ENCODE data around the gene COPS9. TPM values are rescaled to one million over a fixed set of nuclear protein-coding genes. Genes with fewer than 3 reads are reported as not detected.

Gene COPS9
- total RNA-seq, 3 donors from 2014 or later, result 83.9 to 129 (median 94.3) TPM

GRCh38 chr2:240142256-240142775, 6.2 kb upstream of the COPS9 start:
- no peaks in the 10 kb centered on the region for H3K9me3 ChIP-seq
- ATAC-seq (no peak), DNase-seq (peak in 2 of 3 donors; percentile 7 to 31)
- TF ChIP-seq, protein P1, sequence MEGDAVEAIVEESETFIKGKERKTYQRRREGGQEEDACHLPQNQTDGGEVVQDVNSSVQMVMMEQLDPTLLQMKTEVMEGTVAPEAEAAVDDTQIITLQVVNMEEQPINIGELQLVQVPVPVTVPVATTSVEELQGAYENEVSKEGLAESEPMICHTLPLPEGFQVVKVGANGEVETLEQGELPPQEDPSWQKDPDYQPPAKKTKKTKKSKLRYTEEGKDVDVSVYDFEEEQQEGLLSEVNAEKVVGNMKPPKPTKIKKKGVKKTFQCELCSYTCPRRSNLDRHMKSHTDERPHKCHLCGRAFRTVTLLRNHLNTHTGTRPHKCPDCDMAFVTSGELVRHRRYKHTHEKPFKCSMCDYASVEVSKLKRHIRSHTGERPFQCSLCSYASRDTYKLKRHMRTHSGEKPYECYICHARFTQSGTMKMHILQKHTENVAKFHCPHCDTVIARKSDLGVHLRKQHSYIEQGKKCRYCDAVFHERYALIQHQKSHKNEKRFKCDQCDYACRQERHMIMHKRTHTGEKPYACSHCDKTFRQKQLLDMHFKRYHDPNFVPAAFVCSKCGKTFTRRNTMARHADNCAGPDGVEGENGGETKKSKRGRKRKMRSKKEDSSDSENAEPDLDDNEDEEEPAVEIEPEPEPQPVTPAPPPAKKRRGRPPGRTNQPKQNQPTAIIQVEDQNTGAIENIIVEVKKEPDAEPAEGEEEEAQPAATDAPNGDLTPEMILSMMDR (IDR thresholded peaks at IDR 0.05), result no peak
- H3K4me3 ChIP-seq, result no peak overlapping the region
- H3K4me1 ChIP-seq (ENCODE audit: low read depth), result no peaks in the 10 kb centered on the region
- no peaks in the 10 kb centered on the region for H3K36me3 ChIP-seq (ENCODE audit: low read depth)
- intact Hi-C loops (cut with DNase I, micrococcal nuclease), result loop anchor here (5.0 to 10.0 kb wide), 2 partner anchors 78 to 85 kb away; no protein-coding TSS in a partner anchor

- TF ChIP-seq, protein P1 (IDR thresholded peaks at IDR 0.05), result no peak
- Histone ChIP-seq H3K9me3 (no peaks in the 10 kb centered on the region), H3K4me3 (no peak overlapping the region), H3K36me3 (ENCODE audit: low read depth) (no peaks in the 10 kb centered on the region), H3K4me1 (ENCODE audit: low read depth) (no peaks in the 10 kb centered on the region)
- no peak for ATAC-seq
- DNase-seq, result peak in 2 of 3 donors; percentile 3 to 19
- intact Hi-C loops (cut with DNase I, micrococcal nuclease), result loop anchor here (5.0 to 10.0 kb wide), 2 partner anchors 77 to 84 kb away; no protein-coding TSS in a partner anchor
These were observed 5.6 kb upstream of the COPS9 start for GRCh38 chr2:240141736-240142135.

GRCh38 chr2:240140920-240141319, 4.8 kb upstream of the COPS9 start:
- Histone ChIP-seq H3K4me1 (ENCODE audit: low read depth) (no peaks in the 10 kb centered on the region), H3K4me3 (no peak overlapping the region), H3K9me3 (no peaks in the 10 kb centered on the region), H3K36me3 (ENCODE audit: low read depth) (no peaks in the 10 kb centered on the region)
- TF ChIP-seq, protein P1 (IDR thresholded peaks at IDR 0.05), result no peak
- intact Hi-C loops (cut with DNase I, micrococcal nuclease), result loop anchor here (5.0 to 10.0 kb wide), 2 partner anchors 76 to 84 kb away; no protein-coding TSS in a partner anchor
- ATAC-seq (no peak), DNase-seq (peak in 2 of 3 donors; percentile 7 to 37)

GRCh38 chr2:240140511-240140910, 4.4 kb upstream of the COPS9 start, which contains the start of gene OTOS:
OTOS (minus strand) TSS chr2:240140658; CDS start chr2:240140326, 332 bp downstream.
- Histone ChIP-seq H3K4me3 (no peak within 1 kb of the TSS), H3K36me3 (ENCODE audit: low read depth) (no peaks in the 10 kb centered on the region), H3K9me3 (no peaks in the 10 kb centered on the region), H3K4me1 (ENCODE audit: low read depth) (no peaks in the 10 kb centered on the region)
- TF ChIP-seq, protein P1 (IDR thresholded peaks at IDR 0.05), result no peak
- intact Hi-C loops (cut with DNase I, micrococcal nuclease), result loop anchor here (5.0 to 10.0 kb wide), 2 partner anchors 76 to 83 kb away; no protein-coding TSS in a partner anchor
- ATAC-seq (no peak), DNase-seq (peak in 1 of 3 donors; percentile 15)

DNA sequence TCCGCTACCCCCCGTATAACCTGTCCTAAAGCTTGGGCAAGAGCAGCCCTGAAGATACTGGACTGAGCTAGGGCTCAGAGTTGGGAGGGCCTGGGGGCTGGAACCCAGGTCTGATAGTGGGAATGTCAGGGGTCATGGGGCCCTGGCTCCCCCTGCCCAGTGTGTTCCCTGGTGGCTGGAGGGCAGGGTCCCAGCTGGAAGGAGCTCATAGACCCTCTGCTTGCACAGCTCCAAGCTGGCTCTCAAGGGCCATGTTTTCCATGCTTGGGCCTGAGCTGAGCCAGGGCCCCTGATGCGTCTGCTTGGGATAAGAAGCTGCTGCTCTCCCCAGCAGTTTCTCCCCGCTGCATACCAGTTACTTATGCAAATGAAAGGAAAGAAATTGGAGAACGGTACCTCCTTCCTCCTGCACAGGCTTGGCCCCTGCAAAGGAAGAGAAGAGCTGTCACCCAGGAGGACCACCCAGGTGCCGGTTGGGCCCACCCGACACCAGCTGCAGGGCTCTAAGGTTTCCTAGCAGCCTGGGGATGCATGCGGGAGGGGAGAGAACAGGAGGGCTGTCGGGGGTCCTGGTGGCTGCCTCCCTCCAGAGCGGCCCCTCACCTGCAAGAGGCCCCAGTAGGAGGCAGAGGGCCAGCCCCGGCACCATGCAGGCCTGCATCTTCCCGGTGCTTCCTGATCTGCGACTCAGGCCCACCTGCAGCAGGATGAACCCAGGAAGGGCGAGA, 3.7 kb upstream of the COPS9 start:
- DNase-seq (peak in 2 of 3 donors; percentile 5 to 24), ATAC-seq (no peak)
- Histone ChIP-seq H3K36me3 (ENCODE audit: low read depth) (no peaks in the 10 kb centered on the region), H3K4me3 (no peak overlapping the region), H3K4me1 (ENCODE audit: low read depth) (peaks cover 5% of the 10 kb centered on the region), H3K9me3 (no peaks in the 10 kb centered on the region)
- TF ChIP-seq, protein P1 (IDR thresholded peaks at IDR 0.05), result no peak
- intact Hi-C loops (cut with DNase I, micrococcal nuclease), result loop anchor here (5.0 to 10.0 kb wide), 2 partner anchors 75 to 83 kb away; no protein-coding TSS in a partner anchor

Data from mucosa of descending colon (tissue), 3 donors.